PFSK-1 (cell line): ENCODE results near the gene TMEM270.

Experiments used
- REST ChIP-seq, 2 experiments: IDR thresholded peaks; 2 replicates each; pipeline versions ENCODE4 v1.6.1 to v1.8.0; 2011 to 2012; ENCODE audit warnings: low read depth in 2 of 2, low read length in 2 of 2, control low read depth in 1 of 2, inconsistent platforms in 1 of 2, mild to moderate bottlenecking in 1 of 2, moderate library complexity in 1 of 2; ENCODE audit not compliant: insufficient read depth in 1 of 2
- TAF1 ChIP-seq: IDR thresholded peaks from 2 replicates; pipeline ENCODE4 v1.6.1; 2012; ENCODE audit warnings: low read length, control low read depth, borderline replicate concordance; ENCODE audit not compliant: insufficient read depth

GRCh38 chr7:73830681-73831583 lies 30.0 kb upstream of the TMEM270 start, which contains the start of gene CLDN4:
- TF ChIP-seq TAF1 (no peak), REST (IDR thresholded peaks at IDR 0.05; ENCODE audit: insufficient read depth in 1 of 2, low read depth in 2 of 2, low read length in 2 of 2) (no peak)
